ENCODE measurements around the gene RASGEF1C.

Gene RASGEF1C

DNA sequence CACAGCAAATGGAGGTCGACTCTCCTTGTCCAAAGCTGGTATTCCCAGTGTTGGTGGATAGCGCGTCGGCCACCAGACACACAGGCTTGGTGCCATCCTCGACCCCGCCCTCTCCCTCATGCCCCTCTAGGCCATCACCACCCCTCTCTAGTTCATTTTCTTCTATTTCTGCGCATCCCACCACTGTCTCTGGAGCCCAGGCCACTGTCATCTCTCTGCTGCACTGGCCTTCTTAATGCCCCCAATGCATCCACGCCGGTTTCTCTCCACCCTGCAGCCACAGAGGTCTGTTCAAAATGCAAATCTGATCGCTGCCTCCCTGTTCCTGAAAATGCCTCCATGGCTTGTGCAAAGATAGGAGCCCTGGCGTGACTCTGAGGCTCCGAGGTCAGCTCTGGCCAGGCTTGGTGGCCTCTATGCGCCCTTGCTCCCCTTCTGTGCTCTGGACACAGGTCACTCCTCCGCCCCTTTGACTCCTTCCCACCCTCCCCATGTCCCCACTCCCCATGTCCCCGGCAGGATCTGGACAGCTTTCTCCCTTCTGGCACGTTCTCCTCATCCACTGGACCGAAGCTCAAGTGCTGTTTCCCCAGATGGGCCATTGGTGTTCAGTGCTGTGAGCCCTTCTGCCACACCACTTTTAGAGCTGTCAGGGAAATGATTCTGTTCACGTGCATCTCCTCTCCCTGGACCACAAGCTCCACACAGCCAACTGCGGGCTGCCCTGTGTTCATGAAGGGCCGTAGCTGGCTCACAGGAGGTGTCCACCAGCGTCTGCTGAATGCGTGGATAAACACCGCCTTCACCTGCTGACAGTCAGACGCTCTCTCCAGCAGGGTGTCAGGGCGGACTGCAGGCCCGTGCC lies 77.9 kb downstream of the RASGEF1C start:
- intact Hi-C loops (cut with DNase I): no loop called here
- DNase-seq: peak in 21 of 42 donors; percentile 2 to 39 (median 11)

DNA sequence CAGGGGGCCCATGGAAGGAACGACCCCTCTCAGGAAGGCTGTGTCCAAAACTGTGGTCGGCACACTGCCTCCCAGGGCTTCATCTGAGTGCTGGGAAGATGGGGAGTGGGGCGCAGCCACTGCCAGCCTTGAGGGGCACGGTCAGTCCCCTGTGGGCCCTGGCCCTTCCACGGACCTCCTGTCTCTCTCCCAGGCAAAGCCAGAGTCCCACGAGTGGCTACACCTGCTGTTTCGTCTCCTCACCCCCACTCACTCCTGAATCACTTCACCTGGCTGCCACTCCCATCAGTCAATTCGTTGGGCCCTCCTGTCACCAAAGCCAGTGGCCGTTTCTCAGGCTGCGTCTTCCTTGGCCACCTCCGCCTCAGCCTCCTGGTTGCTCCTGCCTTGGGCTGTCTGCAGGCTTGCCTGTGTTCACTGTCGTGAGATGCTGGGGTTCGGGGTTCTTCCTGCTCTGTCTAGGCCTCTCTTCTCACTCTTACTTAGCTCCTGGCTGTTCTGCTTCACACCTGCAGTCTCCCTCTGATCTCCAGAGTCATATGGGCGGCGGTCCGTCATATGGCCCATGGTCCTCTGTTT lies 78.6 kb downstream of the RASGEF1C start:
- intact Hi-C loops (cut with DNase I): no loop called here
- peak in 19 of 42 donors; percentile 1 to 36 (median 9) for DNase-seq

DNA sequence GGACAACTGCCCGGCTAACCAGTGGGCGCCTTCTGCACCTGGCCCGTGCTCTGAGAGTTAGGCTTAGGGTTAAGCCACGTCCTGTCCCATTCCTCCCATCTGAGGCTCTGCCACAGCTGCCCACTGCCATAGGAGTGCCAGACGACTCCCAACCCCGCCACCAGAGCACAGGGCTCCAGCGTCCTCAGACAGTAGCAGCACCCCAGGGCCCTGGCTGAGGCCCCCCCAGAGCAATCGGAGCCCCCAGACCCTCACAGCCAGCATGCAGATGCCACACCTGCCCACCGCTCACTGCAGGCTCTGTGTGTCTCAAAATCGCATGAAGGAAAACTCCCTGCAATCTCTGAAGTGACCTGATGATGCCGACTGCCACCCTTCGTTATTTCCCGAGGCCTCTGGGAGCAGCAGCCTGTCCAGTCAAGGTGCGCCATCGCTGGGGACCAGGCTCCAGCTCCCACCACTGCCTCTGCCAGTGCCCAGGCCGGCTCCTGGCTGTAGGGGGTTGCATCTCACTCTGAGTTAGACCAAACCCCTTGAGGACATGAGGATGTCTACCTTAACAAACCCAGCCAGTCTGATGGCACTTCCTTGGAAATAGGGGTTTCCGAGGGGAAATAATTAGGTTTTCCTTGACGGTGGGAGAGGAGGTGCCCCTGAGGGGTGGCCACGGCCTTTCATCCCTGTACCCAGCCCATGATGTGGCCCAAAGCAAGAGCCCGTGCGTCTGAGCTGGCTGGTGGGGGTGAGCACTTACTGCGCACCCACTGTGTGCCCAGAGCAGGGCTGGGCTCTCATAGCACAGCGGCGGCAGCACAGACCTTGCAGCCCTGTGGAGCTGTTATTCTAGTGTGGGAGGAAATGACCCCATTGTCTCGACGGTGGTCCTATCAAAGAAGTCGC lies 79.5 kb downstream of the RASGEF1C start:
- DNase-seq: peak in 18 of 42 donors; percentile 2 to 43 (median 13)
- intact Hi-C loops (cut with DNase I): loop anchor here (10.0 kb wide), 3 partner anchors 45 to 155 kb away; partner anchors contain the start of gene RASGEF1C

DNA sequence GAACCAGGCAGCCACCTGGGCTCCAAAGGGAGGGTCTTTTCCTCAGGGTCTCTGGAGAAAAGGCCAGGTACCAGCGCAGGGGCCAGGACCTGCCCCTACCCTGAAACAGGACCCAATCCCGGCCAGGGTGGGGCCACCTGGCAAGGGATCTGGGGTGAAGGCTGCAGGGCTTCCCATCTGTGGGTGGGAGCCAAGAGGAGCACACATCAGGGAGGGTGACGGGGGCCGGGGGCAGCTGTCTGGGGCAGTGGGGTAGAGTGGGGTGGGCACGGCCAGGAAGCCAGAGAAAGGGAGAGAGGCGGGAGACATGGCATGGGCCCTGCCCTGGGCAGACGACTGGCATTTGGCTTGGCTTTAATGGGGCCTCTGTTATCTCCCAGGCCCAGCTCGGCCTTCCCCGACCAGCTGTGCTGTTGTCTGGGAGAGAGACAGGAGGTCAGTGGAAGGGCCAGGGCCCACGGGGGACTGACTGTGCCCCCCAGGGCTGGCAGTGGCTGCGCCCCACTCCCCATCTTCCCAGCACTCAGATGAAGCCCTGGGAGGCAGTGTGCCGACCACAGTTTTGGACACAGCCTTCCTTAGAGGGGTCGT lies 80.2 kb downstream of the RASGEF1C start:
- peak; percentile 50 to 90 (median 76) for DNase-seq
- intact Hi-C loops (cut with DNase I): loop anchor here (10.0 kb wide), 3 partner anchors 46 to 156 kb away; partner anchors contain the start of gene RASGEF1C

DNA sequence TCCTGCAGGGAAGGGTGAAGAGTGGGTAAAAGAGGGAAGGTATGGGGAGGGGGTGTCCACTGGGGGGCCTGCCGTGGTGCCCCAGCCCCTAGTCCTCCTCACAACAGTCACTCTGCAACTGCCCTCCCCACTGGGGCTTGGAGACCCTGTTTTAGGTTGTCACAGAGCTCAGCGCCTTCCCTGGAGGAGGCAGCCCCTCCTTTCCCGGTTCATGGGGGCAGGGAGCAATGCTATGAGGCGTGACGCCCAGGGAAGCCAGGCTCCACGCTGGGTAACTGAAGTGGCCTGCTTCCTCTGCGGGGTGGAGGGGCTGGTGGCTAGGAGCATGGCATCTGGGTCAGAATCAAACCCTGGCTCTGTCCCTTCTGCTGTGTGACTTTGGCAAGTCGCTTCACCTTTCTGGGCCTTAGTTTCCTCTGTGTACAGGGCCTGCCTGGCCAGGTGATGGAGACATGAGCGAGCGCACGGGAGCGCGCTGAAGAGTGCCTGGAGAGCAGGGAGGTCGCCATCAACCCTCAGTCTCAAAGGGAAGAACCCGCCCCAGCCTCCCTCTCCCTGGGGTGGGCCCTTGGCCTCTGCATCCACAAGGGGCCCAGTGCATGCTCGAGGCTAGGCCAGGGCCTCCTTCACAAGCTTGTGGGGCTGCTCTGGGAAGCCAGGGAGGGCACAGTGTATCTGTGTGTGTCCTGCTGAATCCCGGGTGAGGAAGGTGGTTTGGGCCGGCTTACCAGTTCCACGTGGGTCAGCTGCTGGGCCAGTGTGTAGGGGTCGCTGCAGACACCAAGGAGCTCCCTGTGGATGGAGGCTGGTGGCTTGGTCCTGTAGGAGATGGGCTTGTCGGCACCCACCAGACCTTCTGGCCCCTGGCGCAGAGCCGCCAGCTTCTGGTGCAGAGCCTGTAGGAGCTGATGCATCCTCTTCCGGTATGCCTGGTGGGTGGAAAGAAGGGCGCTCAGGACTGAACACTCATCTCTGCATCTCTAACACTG lies 81.0 kb downstream of the RASGEF1C start:
- intact Hi-C loops (cut with DNase I): loop anchor here (10.0 kb wide), 3 partner anchors 47 to 157 kb away; partner anchors contain the start of gene RASGEF1C
- DNase-seq: peak in 17 of 42 donors; percentile 2 to 49 (median 13)

DNA sequence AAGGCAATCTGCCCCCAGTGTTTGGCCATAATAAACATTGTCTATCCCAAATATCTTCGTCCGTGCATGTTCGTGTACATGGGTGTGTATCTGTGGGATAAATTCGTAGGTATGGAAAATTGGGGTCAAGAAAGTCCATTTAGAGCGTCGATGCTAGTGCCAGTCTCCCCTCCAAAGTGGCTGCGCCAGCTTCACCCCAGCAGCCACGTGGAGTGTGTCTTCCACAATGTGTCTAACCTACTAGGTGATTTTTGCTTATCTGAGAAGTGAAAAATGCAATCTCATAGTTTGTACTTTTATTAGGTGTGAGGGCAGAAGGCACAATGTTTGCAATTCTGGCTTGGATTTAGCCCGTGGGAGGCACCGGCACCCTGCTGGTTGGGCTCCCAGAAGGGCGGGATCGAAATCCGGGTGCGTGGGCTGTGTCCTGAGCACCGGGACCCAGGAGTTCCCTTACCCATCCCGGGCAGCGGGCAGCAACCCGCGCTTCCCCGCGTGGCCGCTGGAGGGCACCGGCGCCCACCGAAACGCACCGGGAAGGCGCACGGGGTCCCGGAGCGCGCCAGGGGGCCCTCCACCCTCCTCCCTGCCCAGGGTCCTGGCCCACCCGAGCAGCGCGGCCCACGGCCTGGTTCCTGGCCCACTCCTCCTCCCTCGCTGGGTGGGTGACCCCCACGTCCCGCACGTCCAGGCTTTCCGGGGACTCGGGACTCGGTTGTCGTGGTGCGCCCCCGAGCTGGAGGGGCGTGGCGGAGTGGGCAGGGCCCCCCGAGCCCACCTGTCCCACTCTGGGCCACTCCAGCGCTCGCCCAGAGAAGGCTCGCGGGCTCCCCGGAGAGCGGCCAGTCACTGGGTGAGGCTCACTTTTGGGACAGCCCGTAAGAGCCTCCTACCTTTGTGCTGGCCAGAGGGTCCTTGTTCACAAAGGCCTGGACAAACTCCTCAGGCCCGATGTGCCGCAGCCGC lies 82.0 kb downstream of the RASGEF1C start:
- intact Hi-C loops (cut with DNase I): loop anchor here (10.0 kb wide), 3 partner anchors 48 to 158 kb away; partner anchors contain the start of gene RASGEF1C
- DNase-seq: peak in 35 of 42 donors; percentile 28 to 82 (median 60)

DNA sequence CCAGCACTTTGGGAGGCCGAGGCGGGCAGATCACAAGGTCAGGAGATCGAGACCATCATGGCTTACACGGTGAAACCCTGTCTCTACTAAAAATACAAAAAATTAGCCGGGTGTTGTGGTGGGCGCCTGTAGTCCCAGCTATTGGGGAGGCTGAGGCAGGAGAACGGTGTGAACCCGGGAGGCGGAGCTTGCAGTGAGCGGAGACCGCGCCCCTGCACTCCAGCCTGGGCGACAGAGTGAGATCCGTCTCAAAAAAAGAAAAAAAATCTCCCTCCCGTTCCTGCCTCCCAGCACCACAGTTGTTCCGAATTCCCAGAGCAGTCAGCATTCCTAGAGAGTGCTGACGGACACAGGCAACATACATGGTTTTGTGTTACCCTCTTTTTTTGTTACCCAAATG lies 82.9 kb downstream of the RASGEF1C start:
- intact Hi-C loops (cut with DNase I): loop anchor here (10.0 kb wide), 3 partner anchors 49 to 159 kb away; partner anchors contain the start of gene RASGEF1C

DNA sequence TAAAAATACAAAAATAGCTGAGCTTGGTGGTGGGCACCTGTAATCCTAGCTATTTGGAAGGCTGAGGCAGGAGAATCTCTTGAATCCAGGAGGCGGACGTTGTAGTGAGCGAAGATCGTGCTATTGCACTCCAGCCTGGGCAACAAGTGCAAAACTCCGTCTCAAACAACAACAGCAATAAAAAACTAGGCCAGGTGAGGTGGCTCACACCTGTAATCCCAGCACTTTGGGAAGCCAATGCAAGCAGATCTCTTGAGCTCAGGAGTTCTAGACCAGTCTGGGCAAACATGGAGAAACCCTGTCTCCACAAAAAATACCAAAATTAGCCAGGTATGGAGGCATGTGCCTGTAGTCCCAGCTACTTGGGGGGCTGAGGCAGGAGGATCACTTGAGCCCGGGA lies 84.3 kb downstream of the RASGEF1C start:
- intact Hi-C loops (cut with DNase I): loop anchor here (10.0 kb wide), 3 partner anchors 50 to 160 kb away; partner anchors contain the start of gene RASGEF1C
- DNase-seq: peak in 14 of 42 donors; percentile 1 to 25 (median 6)

More for the DNA sequence above, 82.9 kb downstream of the RASGEF1C start:
- peak in 11 of 42 donors; percentile 0 to 29 (median 4) for DNase-seq

DNA sequence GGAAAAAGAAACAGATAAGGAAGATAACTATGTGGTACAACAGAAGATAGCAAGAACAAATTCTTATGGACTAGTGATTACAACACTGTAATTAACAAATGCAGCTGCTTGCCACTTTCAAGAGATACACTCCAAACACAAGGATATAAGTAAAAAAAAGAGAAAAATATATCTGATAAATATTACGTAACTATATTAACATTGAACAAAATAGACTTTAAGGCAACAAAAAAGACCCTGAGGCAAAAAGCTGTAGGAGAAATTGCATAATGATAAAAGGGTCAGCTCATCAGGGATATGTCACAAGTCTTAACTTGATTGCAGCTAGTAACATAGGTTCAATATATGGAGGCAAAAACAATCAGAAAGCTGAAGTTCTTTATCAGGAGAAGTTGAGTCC lies 86.1 kb downstream of the RASGEF1C start:
- intact Hi-C loops (cut with DNase I): loop anchor here (10.0 kb wide), 3 partner anchors 52 to 162 kb away; partner anchors contain the start of gene RASGEF1C

DNA sequence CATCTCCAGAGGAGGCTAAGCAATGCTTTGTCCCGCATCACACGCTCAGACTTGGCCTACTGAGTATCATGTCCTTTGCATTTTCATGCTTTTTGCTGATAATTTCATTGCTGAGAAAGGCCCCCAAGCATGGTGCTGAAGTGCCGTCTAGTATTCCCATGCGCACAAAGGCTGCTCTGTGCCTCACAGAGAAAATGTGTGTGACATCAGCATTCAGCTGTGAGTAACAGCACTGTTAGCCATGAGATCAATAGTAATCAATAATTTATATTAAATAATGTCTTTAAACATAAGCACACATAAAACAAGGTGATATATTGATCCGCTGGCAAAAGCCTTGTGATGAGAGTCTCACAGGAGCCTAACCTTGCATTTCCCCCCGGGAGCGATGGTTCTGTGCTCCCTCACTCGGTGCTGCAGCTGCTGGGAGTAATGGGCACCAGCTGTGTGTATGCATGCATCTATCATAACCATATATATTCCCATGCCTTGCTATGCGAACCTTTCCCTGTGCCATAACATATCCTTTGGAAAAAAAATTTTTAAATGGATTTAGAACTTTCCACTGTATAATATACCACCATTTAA lies 87.1 kb downstream of the RASGEF1C start:
- intact Hi-C loops (cut with DNase I): loop anchor here (10.0 kb wide), 3 partner anchors 53 to 163 kb away; partner anchors contain the start of gene RASGEF1C
- peak in 21 of 42 donors; percentile 2 to 45 (median 12) for DNase-seq

More for the DNA sequence above, 86.1 kb downstream of the RASGEF1C start:
- DNase-seq: no peak

DNA sequence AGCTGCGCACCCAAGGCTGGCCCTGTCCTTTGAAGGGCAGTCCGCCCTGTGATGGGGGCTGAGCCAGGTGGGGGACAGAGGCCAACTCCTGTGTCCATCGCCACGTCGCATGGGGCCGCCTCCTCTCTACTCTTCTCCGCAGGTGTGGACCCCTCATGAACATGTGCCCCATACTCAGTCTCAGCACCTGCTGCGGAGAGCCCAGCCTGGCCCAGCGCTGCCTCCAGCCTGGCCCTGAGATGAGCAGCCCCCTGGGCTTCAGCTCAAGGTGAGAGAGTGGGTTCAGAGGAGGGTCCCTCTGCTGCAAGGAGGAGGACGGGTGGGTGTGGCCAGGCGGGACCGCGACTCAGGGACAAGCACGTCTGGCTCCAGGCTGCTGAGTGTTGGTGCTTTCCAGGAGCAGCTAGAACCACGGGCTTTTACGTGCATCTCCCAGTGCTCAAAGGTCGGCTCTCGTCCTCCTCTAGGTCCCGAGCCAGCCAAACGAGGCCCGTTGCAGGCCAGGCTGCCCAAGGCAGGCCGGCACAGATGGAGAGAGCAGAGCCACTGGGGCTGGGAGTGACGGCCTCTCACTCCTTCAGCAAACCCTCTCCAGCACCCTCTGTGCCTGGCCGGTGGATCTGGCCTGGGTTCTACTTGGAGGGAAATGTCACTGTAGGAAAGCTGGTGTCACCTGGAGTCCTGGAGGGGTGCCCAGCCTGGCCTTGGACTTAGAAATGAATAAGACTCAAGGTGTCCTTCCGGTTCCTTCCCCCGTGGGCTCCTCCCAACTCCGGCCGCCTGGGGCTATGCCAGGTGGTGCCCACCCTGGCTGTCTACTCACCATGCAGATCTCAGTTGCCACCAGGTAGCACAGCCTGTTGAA lies 88.5 kb downstream of the RASGEF1C start:
- DNase-seq: peak in 17 of 42 donors; percentile 1 to 29 (median 9)
- intact Hi-C loops (cut with DNase I): loop anchor here (10.0 kb wide), 3 partner anchors 54 to 164 kb away; partner anchors contain the start of gene RASGEF1C

DNA sequence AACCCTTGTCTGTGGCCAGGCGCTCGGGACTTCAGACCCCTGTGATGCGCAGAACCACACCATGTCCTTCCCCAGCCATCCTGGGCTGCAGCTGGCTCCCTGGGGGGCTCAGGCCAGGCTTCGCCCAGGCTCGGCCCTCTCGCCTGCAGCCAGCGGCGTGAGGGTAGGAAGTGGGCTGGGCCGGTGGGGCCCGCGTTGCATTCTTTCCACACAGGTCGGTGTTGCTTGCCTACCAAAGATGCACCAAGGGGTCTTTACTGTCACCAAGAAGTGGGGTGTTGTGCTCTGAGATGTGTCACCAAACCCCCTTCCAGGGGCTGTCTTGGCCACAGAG lies 89.1 kb downstream of the RASGEF1C start:
- peak in 7 of 42 donors; percentile 2 to 11 (median 7) for DNase-seq
- intact Hi-C loops (cut with DNase I): loop anchor here (10.0 kb wide), 3 partner anchors 55 to 165 kb away; partner anchors contain the start of gene RASGEF1C

DNA sequence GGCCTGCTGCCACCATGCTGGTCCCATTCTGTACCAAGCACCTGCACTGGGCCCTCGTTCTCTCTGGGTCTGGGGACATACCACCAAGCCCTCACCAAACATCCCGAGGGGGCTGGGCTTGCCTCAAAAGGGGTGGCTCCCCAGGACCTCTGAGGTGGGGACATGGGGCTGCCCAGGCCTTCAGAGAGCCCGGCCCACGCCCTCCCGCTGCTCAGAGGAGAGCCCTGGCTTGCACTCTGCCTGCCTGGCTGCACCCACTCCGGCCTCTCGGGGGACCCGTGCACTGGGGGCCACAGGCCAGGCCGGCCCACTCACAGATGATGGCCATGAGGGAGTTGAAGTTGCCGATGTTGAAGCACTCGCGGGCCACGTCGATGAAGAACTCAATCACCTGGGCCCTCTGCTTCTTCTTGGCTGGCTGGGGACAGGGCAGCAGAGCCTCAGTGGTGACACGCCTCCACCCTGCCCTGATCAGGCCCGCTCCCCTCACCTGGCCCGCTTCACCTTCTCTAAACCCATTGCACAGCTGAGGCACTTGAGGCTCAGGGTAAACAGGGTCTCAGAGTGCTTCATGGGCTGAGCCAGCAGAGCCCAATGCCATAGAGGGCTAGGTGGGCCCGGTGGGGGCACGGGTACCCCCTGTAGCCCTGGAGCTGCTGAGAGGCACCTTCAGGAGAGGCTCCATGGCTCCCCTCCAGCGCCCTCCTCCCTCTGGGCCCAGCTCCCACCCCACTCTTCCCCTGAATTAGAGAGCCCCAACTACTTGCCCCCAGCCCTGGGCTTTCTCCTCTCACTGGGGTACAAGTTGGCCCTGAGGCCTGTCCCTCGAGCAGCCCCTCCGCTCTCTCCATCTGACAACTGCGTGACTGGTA lies 89.7 kb downstream of the RASGEF1C start:
- peak in 11 of 42 donors; percentile 2 to 38 (median 8) for DNase-seq
- intact Hi-C loops (cut with DNase I): no loop called here

All from head of caudate nucleus (tissue), 42 donors.